BJ (cell line): ENCODE measurements around the gene HYAL1. TPM values are rescaled to one million over a fixed set of nuclear protein-coding genes. Genes with fewer than 3 reads are reported as not detected.
A peak's percentile ranks its signal among the peaks of the same experiment; 100 is the strongest.

Experiments used
- CTCF ChIA-PET: fragments of 350-600 bp; formaldehyde crosslinking; extraction: SDS; loops from one replicate; lab custom pipeline; 2021; ENCODE audit warnings: antibody characterized with exemption, inconsistent platforms; lab: Yijun Ruan, JAX
- POLR2A ChIA-PET: fragments of 300-600 bp; sonication (Branson Sonifier 250); formaldehyde crosslinking; extraction: SDS; loops from one replicate; lab custom pipeline; 2021; ENCODE audit warnings: antibody characterized with exemption; lab: Charles Lee
- DNase-seq: peaks from one replicate; pipeline ENCODE4 v3.0.0-alpha.2; 2011; ENCODE audit warnings: low read depth
- H3K27me3 ChIP-seq: 2 replicates; pipeline ENCODE4 v1.6.0; 2011; ENCODE audit warnings: low read length; ENCODE audit not compliant: control insufficient read depth, insufficient read depth
- H3K36me3 ChIP-seq: 2 replicates; pipeline ENCODE4 v1.5.1; 2011; ENCODE audit warnings: low read length; ENCODE audit not compliant: control insufficient read depth, insufficient read depth
- H3K4me3 ChIP-seq: 2 replicates; pipeline ENCODE4 v1.5.1; 2011; ENCODE audit warnings: low read depth, mild to moderate bottlenecking, control low read depth, low read length
- polyA plus RNA-seq: library from polyadenylated mRNA; depleted of rRNA; stranded (reverse); fragments of >200 nt; gene quantifications from 2 replicates; pipeline ENCODE4 v1.2.3, GENCODE V29; 2011
- TF ChIP-seq, protein P1 (sequence below): IDR thresholded peaks from 2 replicates; pipeline ENCODE4 v1.5.1; 2011; ENCODE audit warnings: low read depth, mild to moderate bottlenecking, control low read depth, inconsistent platforms, low read length, moderate library complexity; ENCODE audit not compliant: insufficient read depth

The HYAL1 gene
- polyA plus RNA-seq, 1 experiment: 0.10 TPM

DNA sequence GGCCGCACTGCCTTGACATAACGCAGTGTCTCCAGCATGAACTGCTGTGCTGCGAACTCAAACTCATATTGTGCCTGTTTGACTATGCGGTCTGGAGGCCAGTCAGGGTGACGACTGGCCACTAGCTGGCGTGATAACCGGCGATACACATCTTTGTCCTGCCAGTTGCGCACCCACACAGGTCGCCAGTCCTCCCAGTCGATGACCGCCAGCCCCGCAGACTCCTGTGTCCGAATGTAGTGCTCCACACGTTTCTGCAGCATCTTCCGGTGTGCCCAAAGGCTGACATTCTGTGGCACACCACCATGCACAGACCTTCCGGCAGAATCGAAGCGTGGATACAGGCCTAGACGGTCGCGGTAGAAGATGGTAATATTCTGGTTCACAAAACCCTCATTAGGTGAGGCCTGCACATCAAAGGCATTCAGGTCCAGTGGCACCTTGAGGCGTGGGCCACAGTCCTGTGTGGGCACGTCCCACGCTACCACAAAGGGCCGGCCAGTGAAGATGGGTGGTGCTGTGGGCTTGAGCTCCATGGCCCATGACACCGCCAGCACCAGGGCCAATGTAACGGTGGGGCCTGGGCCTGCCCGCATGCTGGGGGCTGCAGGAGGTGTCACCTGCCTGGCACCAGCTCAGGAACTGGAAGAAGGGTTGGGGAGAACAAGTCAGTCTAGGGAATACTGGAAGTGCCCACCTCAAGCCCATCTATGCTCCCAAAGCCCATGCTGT lies 16.7 kb upstream of the HYAL1 start:
- TF ChIP-seq, protein P1, sequence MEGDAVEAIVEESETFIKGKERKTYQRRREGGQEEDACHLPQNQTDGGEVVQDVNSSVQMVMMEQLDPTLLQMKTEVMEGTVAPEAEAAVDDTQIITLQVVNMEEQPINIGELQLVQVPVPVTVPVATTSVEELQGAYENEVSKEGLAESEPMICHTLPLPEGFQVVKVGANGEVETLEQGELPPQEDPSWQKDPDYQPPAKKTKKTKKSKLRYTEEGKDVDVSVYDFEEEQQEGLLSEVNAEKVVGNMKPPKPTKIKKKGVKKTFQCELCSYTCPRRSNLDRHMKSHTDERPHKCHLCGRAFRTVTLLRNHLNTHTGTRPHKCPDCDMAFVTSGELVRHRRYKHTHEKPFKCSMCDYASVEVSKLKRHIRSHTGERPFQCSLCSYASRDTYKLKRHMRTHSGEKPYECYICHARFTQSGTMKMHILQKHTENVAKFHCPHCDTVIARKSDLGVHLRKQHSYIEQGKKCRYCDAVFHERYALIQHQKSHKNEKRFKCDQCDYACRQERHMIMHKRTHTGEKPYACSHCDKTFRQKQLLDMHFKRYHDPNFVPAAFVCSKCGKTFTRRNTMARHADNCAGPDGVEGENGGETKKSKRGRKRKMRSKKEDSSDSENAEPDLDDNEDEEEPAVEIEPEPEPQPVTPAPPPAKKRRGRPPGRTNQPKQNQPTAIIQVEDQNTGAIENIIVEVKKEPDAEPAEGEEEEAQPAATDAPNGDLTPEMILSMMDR: no peak
- no peak for DNase-seq
- CTCF ChIA-PET: interaction anchor here (1.0 to 1.9 kb wide), 4 partner anchors 13 to 46 kb away, joined by 3 to 6 read pairs (median 4); partner anchors contain the start of gene IFRD2
- peaks cover 21% of the 10 kb centered on the region for H3K36me3 ChIP-seq
- H3K4me3 ChIP-seq: peak overlapping the region; percentile 53
- POLR2A ChIA-PET: no interaction called here
- no peaks in the 10 kb centered on the region for H3K27me3 ChIP-seq

GRCh38 chr3:50319181-50319893 lies 16.0 kb upstream of the HYAL1 start:
- ChIA-PET CTCF (interaction anchor here (0.6 to 1.3 kb wide), 4 partner anchors 12 to 611 kb away, joined by 3 to 5 read pairs (median 3); partner anchors contain the start of gene IFRD2), POLR2A (no interaction called here)
- Histone ChIP-seq H3K27me3 (no peaks in the 10 kb centered on the region), H3K36me3 (peaks cover 20% of the 10 kb centered on the region), H3K4me3 (no peak overlapping the region)
- TF ChIP-seq, protein P1: no peak
- no peak for DNase-seq

GRCh38 chr3:50318615-50319014 lies 15.2 kb upstream of the HYAL1 start:
- H3K36me3 ChIP-seq: peaks cover 20% of the 10 kb centered on the region
- TF ChIP-seq, protein P1: no peak
- ChIA-PET POLR2A (no interaction called here), CTCF (interaction anchor here (0.6 to 1.3 kb wide), 4 partner anchors 11 to 610 kb away, joined by 3 to 5 read pairs (median 3); partner anchors contain the start of gene IFRD2)
- no peak for DNase-seq
- H3K4me3 ChIP-seq: no peak overlapping the region
- no peaks in the 10 kb centered on the region for H3K27me3 ChIP-seq

GRCh38 chr3:50318163-50318562 lies 14.8 kb upstream of the HYAL1 start:
- H3K27me3 ChIP-seq: no peaks in the 10 kb centered on the region
- CTCF ChIA-PET: interaction anchor here (1.2 to 1.9 kb wide), 3 partner anchors 11 to 91 kb away, joined by 3 read pairs; partner anchors contain the start of genes HYAL3 and NAA80

More at GRCh38 chr3:50318163-50318562, 14.8 kb upstream of the HYAL1 start:
- TF ChIP-seq, protein P1: no peak
- Histone ChIP-seq H3K36me3 (peaks cover 20% of the 10 kb centered on the region), H3K4me3 (no peak overlapping the region)
- POLR2A ChIA-PET: no interaction called here
- no peak for DNase-seq
